Endothelial cell of hepatic sinusoid (primary cell): ENCODE results near the gene SUCLG2.

ENCODE experiments used
- in situ Hi-C: cut with HindIII; loops from 2 replicates; pipeline ENCODE4 v1.10.0; 2017; ENCODE audit warnings: low sequenced_read_pairs

SUCLG2 gene

DNA sequence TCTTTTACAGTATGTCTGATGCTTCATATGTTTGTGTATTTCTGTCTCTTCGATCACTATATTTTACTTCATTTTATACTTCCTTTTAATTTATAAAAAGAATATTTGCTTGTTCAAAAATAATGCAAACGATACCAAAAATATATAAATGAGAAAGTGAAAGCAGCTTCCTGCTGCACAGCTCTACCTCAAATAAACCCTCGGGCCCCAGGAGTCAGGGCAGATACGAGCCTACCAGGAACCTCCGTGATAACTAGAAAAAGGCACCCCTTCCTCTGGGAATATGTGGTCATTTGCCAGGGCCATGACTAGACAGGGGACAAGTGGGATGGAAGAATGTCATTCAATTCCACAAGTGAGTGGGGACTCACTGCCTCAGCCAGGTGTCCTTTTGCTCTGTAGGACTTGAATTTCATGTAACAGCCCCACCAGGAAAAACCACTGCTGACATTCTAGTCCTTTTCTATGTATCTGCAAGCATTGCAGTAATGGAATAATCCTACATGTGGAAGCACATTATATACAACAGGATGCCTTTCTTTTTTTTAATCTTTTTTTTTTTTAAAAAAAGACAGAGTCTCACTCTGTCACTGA is 133.3 kb downstream of the SUCLG2 start:
- in situ Hi-C loops: no loop called here

DNA sequence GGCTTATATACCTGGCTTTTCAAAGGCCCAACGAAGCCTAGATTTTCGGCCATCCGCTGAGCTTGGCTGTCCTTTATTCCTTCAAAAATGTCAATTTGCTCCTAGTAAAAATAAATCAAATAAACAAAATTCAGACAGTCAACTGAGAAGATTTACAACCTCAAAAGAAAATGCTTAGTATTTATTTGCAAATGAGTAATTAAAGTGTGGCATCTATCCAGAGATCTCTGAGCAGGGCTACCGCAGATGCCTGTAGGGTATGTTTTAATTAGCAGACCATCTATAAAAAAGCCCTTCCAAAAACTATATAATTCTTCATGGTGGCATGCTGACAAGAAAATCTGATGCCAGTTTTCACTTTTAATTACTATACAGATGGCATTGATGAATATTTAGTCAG is 136.2 kb downstream of the SUCLG2 start:
- in situ Hi-C loops: no loop called here

DNA sequence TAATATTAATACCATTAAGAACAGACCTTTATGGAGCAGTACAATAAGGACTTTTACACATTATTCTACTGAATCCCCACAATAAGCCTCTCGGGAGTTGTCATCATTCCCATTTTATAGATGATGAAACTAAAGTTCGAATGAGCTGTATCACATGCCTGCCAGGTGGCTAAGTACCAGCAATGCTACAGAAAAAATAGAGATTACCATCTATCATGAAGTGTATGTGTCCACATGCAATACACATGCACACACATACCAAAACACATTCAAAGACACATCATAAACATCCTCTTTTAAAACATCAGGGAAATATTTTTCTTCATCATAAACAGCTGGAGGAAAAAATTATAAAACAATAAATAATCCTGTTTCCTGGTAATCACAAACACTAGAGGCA is 136.6 kb downstream of the SUCLG2 start:
- in situ Hi-C loops: no loop called here

DNA sequence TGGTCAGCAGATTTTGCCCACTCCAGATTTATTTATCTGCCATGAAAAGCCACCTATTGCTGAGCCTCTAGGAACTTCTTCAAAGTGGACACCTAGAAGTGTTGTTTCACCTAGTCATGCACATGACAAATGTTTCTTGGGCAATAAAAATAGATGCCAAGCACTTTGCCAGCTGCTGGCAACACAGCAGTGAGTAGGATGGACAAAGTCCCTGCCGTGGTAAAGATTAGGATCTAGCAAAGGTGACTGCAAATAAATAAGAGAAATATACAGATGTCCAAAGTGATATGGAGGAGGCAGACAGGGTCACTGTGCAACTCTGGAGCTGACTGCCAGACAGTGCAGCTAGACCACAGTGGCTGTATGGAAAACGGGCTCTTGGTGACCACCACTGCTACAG is 137.9 kb downstream of the SUCLG2 start:
- in situ Hi-C loops: no loop called here

DNA sequence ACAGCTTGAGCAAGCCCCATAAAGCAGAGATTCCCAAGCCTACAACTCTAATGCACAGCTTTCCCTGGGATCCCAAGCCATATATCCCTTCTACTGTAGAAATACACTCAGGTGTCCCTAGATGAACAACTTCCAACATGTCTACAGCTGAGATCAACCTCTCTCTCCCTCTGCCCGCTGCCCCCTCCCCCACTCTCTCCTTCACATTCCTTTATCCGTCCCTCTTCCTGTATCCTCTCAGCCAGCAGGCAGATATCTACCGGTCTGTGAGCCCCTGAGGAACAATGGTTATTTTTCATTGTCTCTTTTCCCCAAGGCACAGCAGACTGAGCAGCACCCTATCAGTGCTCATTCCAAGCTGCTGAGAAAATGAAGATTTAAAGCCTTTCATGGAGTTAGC is 138.6 kb downstream of the SUCLG2 start:
- in situ Hi-C loops: no loop called here

DNA sequence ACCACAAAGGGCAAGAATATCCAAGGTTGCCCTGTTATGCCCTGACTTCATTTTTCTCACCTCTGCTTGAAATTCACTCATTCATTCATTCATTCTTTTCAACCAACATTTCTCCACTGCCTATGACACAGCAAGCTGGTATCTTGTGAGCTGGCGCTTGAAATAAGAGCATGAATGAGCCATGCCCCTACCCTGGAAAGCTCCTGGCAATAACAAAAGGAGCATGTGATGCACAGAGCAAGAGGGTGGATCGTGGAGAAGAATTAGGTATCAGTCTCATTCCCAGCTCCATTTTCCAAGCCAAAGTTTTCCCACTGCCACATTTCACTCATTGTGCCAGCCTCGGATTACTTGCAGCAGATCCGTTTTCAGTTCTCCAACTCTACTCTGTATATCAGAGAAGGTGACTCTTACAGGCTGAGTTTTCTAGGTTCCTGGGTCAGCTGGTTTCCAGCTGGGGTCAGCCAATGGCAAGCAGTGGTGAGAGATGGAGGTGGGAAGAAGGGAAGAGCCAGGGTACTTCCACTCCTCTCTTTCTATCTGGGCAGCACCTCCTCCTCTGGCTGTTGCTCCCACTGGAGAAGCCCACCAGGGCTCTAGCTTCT is 144.8 kb downstream of the SUCLG2 start:
- in situ Hi-C loops: no loop called here

DNA sequence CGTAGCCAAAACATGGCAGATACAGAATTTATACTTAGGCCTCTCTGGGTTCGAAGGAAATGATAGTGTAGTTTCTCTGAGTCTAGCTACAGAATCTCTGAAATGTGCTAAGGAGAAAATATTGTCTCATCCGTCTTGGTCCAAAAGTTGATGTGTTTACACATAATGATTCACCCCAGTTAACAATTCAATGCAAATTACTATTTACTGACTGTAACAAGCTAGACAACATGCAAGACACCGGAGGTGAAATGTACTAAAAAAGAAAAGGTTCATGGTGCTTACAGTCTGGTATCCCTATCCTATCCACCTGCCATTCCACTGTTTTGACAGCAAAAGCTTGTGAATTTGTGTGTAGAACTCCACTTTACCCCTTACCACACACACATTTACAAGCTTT is 146.8 kb downstream of the SUCLG2 start:
- in situ Hi-C loops: no loop called here

DNA sequence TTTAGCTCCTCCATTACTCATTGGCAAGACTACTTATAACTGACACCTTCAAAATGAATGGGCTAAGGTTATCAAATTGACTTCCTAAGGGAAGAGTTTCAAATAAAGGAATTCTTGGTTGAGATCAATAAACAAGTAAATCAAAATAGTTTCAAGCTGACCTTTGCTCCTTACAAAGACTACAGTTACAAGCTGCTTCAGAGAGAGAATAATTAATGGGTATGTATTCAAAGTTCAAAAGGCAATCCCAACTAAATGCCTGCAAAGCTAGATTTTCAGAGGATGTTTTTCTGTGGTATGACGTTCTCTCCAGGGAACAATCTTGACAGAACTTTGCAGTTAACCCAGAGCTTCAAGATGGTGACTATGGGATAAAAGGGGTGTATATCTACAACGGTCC is 153.7 kb downstream of the SUCLG2 start:
- in situ Hi-C loops: no loop called here

DNA sequence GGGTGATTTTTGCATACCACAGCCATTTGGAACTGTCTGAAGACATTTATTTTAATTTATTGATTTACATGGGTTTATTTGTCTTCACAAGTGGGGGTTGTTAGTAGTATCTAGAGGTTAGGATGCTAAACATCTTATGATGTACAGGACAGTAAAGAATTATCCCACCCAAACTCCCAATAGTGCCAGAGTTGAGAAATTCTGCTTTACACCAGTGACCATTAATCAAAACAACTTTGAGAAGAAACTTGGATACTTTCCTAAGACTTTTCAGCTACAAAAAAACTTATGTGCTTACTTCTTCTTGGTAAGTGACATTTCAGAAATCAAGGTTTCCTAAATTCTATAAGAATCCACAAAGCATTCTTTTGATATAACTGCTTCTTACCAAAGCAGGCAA is 156.7 kb downstream of the SUCLG2 start:
- in situ Hi-C loops: no loop called here

DNA sequence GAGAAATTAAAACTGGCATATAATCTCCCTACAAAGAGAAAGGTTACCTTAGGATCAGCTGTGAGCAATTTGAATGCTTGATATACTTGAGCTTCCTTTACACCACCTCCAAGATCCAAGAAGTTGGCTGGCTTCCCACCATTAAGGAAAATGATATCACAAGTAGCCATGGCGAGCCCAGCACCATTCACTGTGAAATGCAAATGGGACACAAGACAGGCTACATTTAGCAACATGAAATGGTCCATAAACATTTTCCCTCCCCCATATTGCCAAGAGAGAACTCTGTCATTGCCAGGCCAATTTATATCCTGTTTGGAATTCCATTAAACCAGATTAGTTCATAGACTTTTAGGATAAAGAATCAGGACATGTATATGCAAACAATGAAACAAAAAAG is 158.7 kb downstream of the SUCLG2 start:
- in situ Hi-C loops: no loop called here

DNA sequence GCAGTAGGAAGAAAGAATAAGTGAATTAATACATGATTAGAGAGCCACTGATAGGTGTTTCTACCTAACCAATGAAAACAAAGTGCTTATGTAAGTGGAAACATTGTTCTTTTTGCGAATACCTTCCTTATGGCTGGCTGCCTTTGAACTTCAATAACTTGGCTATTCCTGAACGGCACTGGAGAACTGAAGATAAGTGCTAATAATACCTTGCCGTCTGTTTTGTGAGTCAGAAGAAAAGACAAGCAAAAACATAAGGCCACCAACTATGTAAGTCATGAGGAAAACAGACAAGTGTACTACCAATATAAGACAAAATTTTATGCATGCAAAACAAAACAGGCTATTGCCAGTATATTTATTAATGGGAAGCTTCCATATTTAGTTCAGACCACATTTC is 160.6 kb downstream of the SUCLG2 start:
- in situ Hi-C loops: no loop called here

DNA sequence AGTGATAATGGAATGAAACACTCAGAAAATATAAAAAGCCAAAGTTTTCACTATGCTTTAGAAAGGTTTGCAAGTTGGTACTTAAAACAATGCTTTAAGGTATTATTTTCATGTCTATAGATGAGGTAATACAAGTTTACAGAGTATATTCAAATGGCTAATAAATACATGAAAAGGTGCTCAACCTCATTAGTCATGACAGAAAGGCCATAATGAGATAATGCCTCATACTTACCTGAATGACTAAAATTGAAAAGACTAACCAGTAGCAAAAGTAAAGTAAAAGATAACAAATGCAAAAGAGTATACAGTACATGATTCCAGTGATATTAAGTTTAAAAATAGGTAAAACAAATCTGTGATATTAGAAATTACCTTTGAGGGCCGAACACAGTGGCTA is 163.8 kb downstream of the SUCLG2 start:
- in situ Hi-C loops: no loop called here

DNA sequence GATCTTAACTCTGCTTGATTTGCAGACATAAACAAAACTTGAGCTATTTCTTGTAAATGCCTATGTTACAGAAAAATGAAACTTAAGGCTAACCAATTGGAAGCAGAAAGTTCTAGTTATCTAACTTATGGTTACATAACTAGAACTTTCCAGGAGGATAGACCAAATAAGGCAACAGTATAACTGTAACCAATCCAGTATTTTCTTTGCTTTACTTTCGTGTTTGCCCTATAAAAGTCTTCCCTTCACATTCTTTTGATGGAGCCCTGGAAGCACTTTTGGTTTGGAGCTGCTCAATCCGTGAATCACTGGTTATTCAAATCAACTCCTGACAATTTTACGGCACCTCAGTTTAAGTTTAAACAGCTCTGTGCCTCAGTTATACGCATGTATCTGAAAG is 164.6 kb downstream of the SUCLG2 start:
- in situ Hi-C loops: no loop called here

DNA sequence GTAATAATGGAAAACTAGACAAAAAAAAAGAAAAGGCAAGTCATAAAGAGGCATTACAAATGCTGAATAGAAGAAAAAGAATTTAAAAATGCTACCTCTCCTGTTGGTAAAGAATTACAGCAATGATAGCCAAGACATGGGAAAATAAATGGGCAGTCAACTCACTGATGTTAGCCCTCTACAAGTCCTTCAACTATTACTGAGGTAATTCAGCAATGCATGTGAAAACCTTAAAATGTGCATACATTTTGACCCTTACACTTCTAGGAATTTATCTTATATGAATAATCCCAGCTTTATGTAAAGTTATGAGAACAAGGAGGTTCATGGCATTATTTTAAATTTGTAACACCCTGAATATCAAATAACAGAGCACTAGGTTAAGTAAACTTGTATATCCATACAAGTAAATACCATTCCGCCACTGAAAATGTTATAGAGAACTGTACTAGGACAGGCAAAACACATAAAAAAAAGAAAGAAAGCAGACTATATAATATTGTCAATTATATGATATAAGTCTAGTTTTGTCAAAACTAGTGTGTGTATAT is 166.8 kb downstream of the SUCLG2 start:
- in situ Hi-C loops: no loop called here

DNA sequence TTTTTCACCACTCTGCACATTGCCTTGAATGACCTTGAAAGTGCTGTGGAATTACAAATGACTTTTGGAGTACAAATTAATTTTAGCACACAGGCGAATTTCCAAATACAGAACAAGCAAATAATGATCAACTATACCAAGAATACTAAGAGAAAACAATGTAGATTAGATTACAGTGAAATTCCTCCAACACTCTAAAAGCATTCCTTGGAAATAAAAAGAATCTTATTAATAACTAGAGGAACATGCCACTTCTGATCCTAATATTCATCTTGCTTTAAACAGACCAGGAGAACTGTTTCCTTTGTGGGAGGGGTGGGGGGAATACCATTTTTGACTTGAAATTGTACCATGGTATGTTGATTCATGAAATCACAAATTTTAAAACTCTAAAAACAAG is 167.5 kb downstream of the SUCLG2 start:
- in situ Hi-C loops: no loop called here

DNA sequence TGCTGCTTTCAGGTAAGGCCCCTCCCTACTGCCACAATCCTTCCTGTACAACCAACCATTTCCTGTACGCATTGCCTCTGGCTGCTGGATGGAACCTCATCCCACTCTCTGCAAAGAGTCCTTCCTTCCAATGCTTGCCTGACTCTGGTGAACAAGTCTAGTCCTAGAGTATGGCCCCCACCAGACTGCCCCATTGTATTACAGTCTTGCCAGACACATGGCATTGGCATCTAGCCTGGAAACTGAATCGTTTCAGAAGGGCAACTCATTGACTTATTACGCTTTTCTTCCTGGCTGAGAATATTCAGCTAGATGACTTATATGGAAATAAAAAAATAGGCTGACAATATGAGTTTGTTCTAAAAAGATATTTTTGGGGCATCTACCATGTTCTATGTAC is 170.3 kb downstream of the SUCLG2 start:
- in situ Hi-C loops: no loop called here

DNA sequence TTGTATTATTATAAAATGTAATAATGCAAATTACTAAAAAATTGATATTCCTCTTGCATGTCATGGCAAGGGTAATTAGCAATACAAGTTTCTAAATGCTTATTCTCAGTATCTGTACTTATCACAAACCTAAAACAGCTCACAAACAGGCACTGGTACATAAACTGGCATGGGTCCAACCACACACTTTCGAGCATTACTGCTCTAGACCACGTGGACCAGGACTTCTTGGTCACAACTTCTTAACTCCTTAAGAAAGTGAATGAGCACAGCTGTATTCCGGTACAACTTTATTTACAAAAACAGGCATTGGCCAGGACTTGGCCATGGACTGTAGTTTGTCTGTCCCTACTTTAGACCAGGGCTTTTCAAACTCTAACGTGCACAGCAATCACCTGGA is 173.3 kb downstream of the SUCLG2 start:
- in situ Hi-C loops: no loop called here

DNA sequence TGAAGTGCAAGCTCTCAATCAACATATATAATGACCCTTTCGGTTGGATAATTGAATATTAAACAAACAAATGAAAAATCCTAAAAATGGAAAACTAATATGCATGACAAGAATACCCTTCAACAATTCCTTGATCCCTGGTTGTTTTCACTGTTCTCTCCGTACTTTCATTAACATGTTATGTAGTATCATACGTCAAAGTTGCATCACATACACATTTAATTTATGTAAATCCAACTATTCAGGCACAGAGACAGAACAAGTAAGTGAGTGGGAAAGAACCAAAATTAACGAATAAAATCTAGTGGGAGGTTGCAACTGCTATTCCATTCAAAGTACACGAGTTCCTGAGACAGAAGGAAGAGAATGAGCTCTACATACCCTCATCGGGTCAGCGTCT is 176.0 kb downstream of the SUCLG2 start:
- in situ Hi-C loops: no loop called here

DNA sequence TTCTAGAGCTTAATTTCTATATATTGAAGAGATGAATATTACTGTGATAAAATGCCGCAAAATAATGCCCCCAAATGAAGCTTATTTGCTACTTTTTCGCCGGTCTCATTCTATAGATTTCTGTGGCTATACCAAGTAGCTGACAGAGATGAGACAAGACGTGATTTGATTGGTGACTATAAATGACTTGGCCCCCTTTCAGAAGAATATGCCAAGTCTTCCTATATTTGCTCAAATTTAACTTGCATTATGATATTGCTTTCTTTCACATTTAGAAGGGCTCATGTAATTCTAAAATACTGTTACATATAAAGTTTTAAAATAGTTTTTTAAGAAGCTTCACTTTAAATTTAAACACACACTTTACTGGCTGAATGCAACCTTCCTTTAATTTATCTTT is 180.1 kb downstream of the SUCLG2 start:
- in situ Hi-C loops: no loop called here

DNA sequence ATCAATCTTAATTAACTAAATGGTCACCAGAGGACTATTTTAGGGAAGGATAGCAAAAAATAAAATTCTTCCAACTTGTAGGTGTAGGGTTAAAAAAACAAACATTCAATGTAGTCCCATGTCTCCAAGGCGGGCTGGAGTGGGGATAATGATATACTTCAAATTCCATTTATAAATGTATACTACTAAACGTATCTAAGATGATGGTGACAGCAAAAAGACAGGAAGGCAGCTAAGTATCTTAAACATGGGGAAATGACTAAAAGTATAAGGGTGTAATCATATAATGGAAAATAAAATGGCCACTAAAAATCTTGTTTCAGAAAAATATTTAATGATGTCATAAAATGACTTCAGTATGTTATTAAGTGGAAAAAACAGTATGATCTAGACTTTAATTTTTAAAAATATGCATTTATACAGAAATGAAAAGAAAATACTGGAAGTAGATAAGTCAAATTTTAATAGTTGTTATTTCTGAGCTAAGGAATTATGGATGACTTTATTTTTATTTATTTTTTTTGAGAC is 181.7 kb downstream of the SUCLG2 start:
- in situ Hi-C loops: no loop called here

DNA sequence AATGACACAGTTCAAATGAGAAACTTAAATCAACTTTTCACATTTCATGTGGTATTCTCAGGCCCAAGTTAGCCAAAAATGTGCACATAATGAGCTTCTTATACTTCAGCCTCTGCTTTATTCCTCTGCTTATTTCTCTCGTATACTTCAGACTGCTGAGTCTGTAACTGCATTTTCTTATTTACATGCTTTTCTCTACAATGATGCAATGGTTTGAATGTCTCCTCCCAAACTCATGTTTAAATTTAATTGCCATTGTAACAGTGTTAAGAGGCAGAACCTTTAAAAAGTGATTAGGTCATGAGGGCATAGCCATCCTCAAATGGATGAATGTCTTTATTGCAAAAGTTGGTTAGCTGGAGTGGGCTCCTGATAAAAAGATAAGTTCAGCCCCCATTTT is 184.2 kb downstream of the SUCLG2 start:
- in situ Hi-C loops: no loop called here

DNA sequence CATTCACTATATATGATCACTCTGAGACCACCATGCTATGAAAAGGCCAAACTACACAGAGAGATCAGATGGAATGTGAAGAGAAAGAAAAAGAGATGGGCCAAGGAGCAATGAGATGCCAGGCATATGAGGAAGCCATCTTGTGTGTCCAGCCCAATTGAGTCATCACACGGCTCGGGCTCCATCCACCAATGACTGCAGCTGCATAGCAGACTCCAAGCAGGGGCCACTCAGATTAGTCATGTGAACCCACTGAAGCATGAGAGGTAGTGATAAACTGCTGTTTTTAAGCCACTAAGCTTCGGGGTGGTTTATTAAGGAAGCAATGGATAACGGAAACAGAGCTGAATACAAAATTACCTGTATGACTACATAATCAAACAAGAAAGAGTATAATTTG is 185.9 kb downstream of the SUCLG2 start:
- in situ Hi-C loops: no loop called here

DNA sequence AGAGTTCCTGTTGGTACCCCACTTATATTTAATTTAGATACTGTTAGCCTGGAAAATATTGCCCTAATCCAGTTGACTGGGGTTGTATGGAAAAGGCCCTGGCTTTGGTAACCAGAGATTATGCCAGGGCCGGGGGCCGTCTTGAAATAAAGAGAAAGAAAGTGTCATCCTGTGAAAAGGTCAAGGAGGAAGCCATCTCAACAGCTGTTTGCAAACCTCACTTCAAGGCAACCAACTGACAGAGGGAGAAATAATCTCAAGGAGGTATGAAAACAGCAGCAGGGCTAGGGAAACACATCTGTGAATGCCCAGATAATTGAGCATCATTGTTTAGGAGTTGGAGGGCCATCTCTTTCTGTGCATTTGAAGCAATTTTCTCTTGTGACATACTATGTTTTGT is 190.8 kb downstream of the SUCLG2 start:
- in situ Hi-C loops: no loop called here
